GM10266 (cell line): ENCODE measurements around the gene GFI1B.
"Not testable (repeated sequence)": the region's sequence is repeated elsewhere in the genome, so short reads cannot be mapped to it uniquely, and the experiment has no call there.

Source experiments
- DNase-seq: peaks from one replicate; pipeline ENCODE4 v3.0.0; 2012; ENCODE audit errors: extremely low spot score
- CTCF ChIP-seq: IDR thresholded peaks from 2 replicates; pipeline ENCODE4 v1.5.1; 2012; ENCODE audit warnings: mild to moderate bottlenecking, low read depth; ENCODE audit not compliant: control insufficient read depth, insufficient read depth; ENCODE audit errors: missing control alignments

Gene GFI1B

GRCh38 chr9:133031496-133031911 lies 53.0 kb downstream of the GFI1B start:
- DNase-seq: no peak
- TF ChIP-seq CTCF: no peak

- no peak for TF ChIP-seq CTCF
- DNase-seq: no peak
These were observed 53.7 kb downstream of the GFI1B start for GRCh38 chr9:133032171-133032570.

GRCh38 chr9:133035669-133036068 lies 57.2 kb downstream of the GFI1B start:
- no peak for DNase-seq
- TF ChIP-seq CTCF: no peak

- DNase-seq: no peak
- no peak for TF ChIP-seq CTCF
These were observed 59.5 kb downstream of the GFI1B start for GRCh38 chr9:133037775-133038515.

- not testable (repeated sequence) for DNase-seq
- peak; percentile 61 for TF ChIP-seq CTCF
These were observed 62.5 kb downstream of the GFI1B start for GRCh38 chr9:133040892-133041479.
